HepG2 (cell line): ENCODE data around the gene MATN1. TPM values are rescaled to one million over a fixed set of nuclear protein-coding genes. Genes with fewer than 3 reads are reported as not detected.

Experiments used
- ATRX ChIP-seq: sonication (generic); formaldehyde crosslinking; IDR thresholded peaks from 2 replicates; pipeline ENCODE4 v1.4.0; 2020; ENCODE audit warnings: missing genetic modification reagents, borderline replicate concordance
- CTCF ChIP-seq: sonication (generic); formaldehyde crosslinking; IDR thresholded peaks from 2 replicates; pipeline ENCODE4 v1.5.0; 2020; ENCODE audit warnings: mild to moderate bottlenecking, missing genetic modification reagents, moderate library complexity
- ERF ChIP-seq: IDR thresholded peaks from 2 replicates; pipeline ENCODE4 v1.6.1; 2018; ENCODE audit warnings: missing biosample characterization, missing genetic modification reagents
- GABPB1 ChIP-seq: IDR thresholded peaks from 2 replicates; pipeline ENCODE4 v1.6.1; 2016; ENCODE audit warnings: mild to moderate bottlenecking, missing genetic modification reagents, moderate library complexity, missing compliant biosample characterization
- HHEX ChIP-seq: IDR thresholded peaks from 2 replicates; pipeline ENCODE4 v1.6.1; 2016; ENCODE audit warnings: control low read depth
- HNF4A ChIP-seq: sonication (generic); formaldehyde crosslinking; IDR thresholded peaks from 2 replicates; pipeline ENCODE4 v1.4.0; 2020; ENCODE audit warnings: missing genetic modification reagents
- JUND ChIP-seq: sonication (generic); formaldehyde crosslinking; IDR thresholded peaks from 2 replicates; pipeline ENCODE4 v1.8.0; 2022; ENCODE audit warnings: mild to moderate bottlenecking, missing genetic modification reagents
- MAZ ChIP-seq, 2 experiments: sonication (generic) in 1 of 2; formaldehyde crosslinking in 1 of 2; IDR thresholded peaks; 2 replicates each; pipeline versions ENCODE4 v1.5.0 to v1.6.1; 2012 to 2020; ENCODE audit warnings: low read depth in 2 of 2, mild to moderate bottlenecking in 2 of 2, borderline replicate concordance in 1 of 2, improper control_type of control experiment in 1 of 2, low read length in 1 of 2, missing genetic modification reagents in 1 of 2, moderate library complexity in 1 of 2
- POLR2G ChIP-seq: fragments of 200-400 bp; formaldehyde crosslinking; IDR thresholded peaks from 2 replicates; pipeline ENCODE4 v1.6.1; 2018; ENCODE audit warnings: mild to moderate bottlenecking, low read depth, low read length, moderate library complexity
- SETDB1 ChIP-seq: sonication (generic); formaldehyde crosslinking; IDR thresholded peaks from 2 replicates; pipeline ENCODE4 v1.5.1; 2020; ENCODE audit warnings: missing genetic modification reagents, mild to moderate bottlenecking, borderline replicate concordance
- SRSF1 ChIP-seq: fragments of 200-400 bp; formaldehyde crosslinking; optimal IDR thresholded peaks from 2 replicates; pipeline ENCODE3; 2017; ENCODE audit warnings: mild to moderate bottlenecking, low read depth, low read length, moderate library complexity
- TSC22D2 ChIP-seq: sonication (generic); formaldehyde crosslinking; IDR thresholded peaks from 2 replicates; pipeline ENCODE4 v1.5.1; 2020; ENCODE audit warnings: missing genetic modification reagents, mild to moderate bottlenecking, borderline replicate concordance
- U2AF1 ChIP-seq: fragments of 200-400 bp; formaldehyde crosslinking; optimal IDR thresholded peaks from 2 replicates; pipeline ENCODE3; 2017; ENCODE audit warnings: mild to moderate bottlenecking, low read depth, low read length
- YY1 ChIP-seq: IDR thresholded peaks from 2 replicates; pipeline ENCODE4 v1.6.1; 2011; ENCODE audit warnings: low read length, low read depth, moderate library complexity, mild to moderate bottlenecking; ENCODE audit not compliant: insufficient read depth, insufficient replicate concordance
- ZFYVE20 ChIP-seq: sonication (generic); formaldehyde crosslinking; IDR thresholded peaks from 2 replicates; pipeline ENCODE4 v1.8.0; 2023; ENCODE audit warnings: low read depth, mild to moderate bottlenecking, moderate library complexity, missing genetic modification reagents, borderline replicate concordance
- ZNF18 ChIP-seq: sonication (generic); formaldehyde crosslinking; IDR thresholded peaks from 2 replicates; pipeline ENCODE4 v1.8.0; 2022; ENCODE audit warnings: mild to moderate bottlenecking, missing genetic modification reagents; ENCODE audit not compliant: insufficient replicate concordance
- ZNF281 ChIP-seq: sonication (generic); formaldehyde crosslinking; IDR thresholded peaks from 2 replicates; pipeline ENCODE4 v1.4.0; 2020; ENCODE audit warnings: missing genetic modification reagents, borderline replicate concordance
- ZNF644 ChIP-seq: IDR thresholded peaks from 2 replicates; pipeline ENCODE4 v1.6.1; 2016; ENCODE audit warnings: low read depth
- ZNF703 ChIP-seq: sonication (generic); formaldehyde crosslinking; IDR thresholded peaks from 2 replicates; pipeline ENCODE4 v1.5.1; 2020; ENCODE audit warnings: missing genetic modification reagents, mild to moderate bottlenecking, moderate library complexity, borderline replicate concordance
- ZNF720 ChIP-seq: sonication (generic); formaldehyde crosslinking; IDR thresholded peaks from 2 replicates; pipeline ENCODE4 v1.4.0; 2020; ENCODE audit warnings: missing genetic modification reagents
- polyA plus RNA-seq, 8 experiments: library from polyadenylated mRNA; depleted of rRNA in 3 of 8; stranded (reverse) in 7 of 8; unstranded in 1 of 8; fragments of >200 nt; fragmentation: Illumina TruSeq in 4 of 8; extraction: Trizol in 4 of 8; gene quantifications; 2 replicates each; pipeline versions ENCODE4 v1.2.1 to v1.2.3, GENCODE V29; 2011 to 2016; ENCODE audit warnings: low read depth in 4 of 8, missing spikeins in 1 of 8, mixed read lengths in 1 of 8; ENCODE audit not compliant: insufficient read depth in 1 of 8
- total RNA-seq, 5 experiments: library from RNA; depleted of rRNA; stranded (reverse); fragments of >200 nt; fragmentation: Illumina TruSeq; extraction: Trizol; gene quantifications; 2 replicates each; pipeline ENCODE4 v1.2.3, GENCODE V29; 2016; ENCODE audit warnings: low read depth in 1 of 5

MATN1 gene
- total and polyA plus RNA-seq, 2 of the 13 experiments (the other 11 are each of a cell fraction or from before 2014, with no cell fraction given), result 0.04 to 0.05 TPM

GRCh38 chr1:30707412-30708360 lies 15.7 kb downstream of the MATN1 start (continued):
- no peak for TF ChIP-seq U2AF1
- no peak for TF ChIP-seq ZFYVE20 (CRISPR knock-in tag)
- no peak for TF ChIP-seq ERF (CRISPR knock-in tag)
- TF ChIP-seq TSC22D2 (CRISPR knock-in tag), result peak; percentile 55; the same call in 1 of the 2 replicates
- no peak for TF ChIP-seq SRSF1
- peak; percentile 94 for TF ChIP-seq CTCF
- TF ChIP-seq GABPB1 (CRISPR knock-in tag), result 0 out of 2 replicates have a peak, but pooled peaks have one; percentile 18
- no peak for TF ChIP-seq HHEX
- no peak for TF ChIP-seq POLR2G
- no peak for TF ChIP-seq ATRX (CRISPR knock-in tag)
- no peak for TF ChIP-seq ZNF703 (CRISPR knock-in tag)
- peak; percentile 90 for TF ChIP-seq ZNF281
- no peak for TF ChIP-seq HNF4A (CRISPR knock-in tag)
- peak; percentile 41 for TF ChIP-seq YY1
- no peak for TF ChIP-seq JUND
- TF ChIP-seq SETDB1 (CRISPR knock-in tag), result no peak
- no peak for TF ChIP-seq ZNF18 (CRISPR knock-in tag)
- no peak for TF ChIP-seq MAZ (IDR thresholded peaks at IDR 0.05; ENCODE audit: borderline replicate concordance, low read depth, low read length)
- TF ChIP-seq MAZ (CRISPR knock-in tag; IDR thresholded peaks at IDR 0.05; ENCODE audit: low read depth), result peak; percentile 34; the same call in 1 of the 2 replicates
- TF ChIP-seq ZNF644 (CRISPR knock-in tag), result no peak
- TF ChIP-seq ZNF720 (CRISPR knock-in tag), result no peak
